ENCODE measurements around the gene MALAT1. TPM values are rescaled to one million over a fixed set of nuclear protein-coding genes. Genes with fewer than 3 reads are reported as not detected.

The MALAT1 gene
- total and polyA plus RNA-seq, 2 of the 13 experiments (the other 11 are each of a cell fraction or from before 2014, with no cell fraction given) = 143 to 1,237 TPM

DNA sequence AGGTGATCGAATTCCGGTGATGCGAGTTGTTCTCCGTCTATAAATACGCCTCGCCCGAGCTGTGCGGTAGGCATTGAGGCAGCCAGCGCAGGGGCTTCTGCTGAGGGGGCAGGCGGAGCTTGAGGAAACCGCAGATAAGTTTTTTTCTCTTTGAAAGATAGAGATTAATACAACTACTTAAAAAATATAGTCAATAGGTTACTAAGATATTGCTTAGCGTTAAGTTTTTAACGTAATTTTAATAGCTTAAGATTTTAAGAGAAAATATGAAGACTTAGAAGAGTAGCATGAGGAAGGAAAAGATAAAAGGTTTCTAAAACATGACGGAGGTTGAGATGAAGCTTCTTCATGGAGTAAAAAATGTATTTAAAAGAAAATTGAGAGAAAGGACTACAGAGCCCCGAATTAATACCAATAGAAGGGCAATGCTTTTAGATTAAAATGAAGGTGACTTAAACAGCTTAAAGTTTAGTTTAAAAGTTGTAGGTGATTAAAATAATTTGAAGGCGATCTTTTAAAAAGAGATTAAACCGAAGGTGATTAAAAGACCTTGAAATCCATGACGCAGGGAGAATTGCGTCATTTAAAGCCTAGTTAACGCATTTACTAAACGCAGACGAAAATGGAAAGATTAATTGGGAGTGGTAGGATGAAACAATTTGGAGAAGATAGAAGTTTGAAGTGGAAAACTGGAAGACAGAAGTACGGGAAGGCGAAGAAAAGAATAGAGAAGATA, at the start of gene MALAT1 (continued):
- no peak for TF ChIP-seq ZNF17 (CRISPR knock-in tag; IDR thresholded peaks at IDR 0.05)
- no peak for TF ChIP-seq RBAK (CRISPR knock-in tag; IDR thresholded peaks at IDR 0.05)
- TF ChIP-seq ZNF260 (CRISPR knock-in tag; IDR thresholded peaks at IDR 0.05; ENCODE audit: borderline replicate concordance, low read depth) = no peak
- no peak for TF ChIP-seq ZFX (CRISPR knock-in tag; IDR thresholded peaks at IDR 0.05; ENCODE audit: low read depth)
- peak; percentile 98 to 100 for TF ChIP-seq POLR2A (IDR thresholded peaks at IDR 0.05; ENCODE audit: insufficient read depth in 1 of 2, low read depth in 2 of 2, low read length in 2 of 2)
- peak; percentile 48; the same call in 1 of the 2 replicates for TF ChIP-seq ZNF362 (CRISPR knock-in tag; IDR thresholded peaks at IDR 0.05; ENCODE audit: borderline replicate concordance)
- TF ChIP-seq ZMAT3 (CRISPR knock-in tag; conservative IDR thresholded peaks at IDR 0.05) = peak; percentile 95
- peak; percentile 80 for TF ChIP-seq KMT2B (CRISPR knock-in tag; IDR thresholded peaks at IDR 0.05)
- TF ChIP-seq POLR2G (IDR thresholded peaks at IDR 0.05; ENCODE audit: low read depth, low read length) = peak; percentile 100
- TF ChIP-seq, protein P1, sequence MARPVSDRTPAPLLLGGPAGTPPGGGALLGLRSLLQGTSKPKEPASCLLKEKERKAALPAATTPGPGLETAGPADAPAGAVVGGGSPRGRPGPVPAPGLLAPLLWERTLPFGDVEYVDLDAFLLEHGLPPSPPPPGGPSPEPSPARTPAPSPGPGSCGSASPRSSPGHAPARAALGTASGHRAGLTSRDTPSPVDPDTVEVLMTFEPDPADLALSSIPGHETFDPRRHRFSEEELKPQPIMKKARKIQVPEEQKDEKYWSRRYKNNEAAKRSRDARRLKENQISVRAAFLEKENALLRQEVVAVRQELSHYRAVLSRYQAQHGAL (CRISPR knock-in tag; IDR thresholded peaks at IDR 0.05; ENCODE audit: not compliant biosample characterization) = no peak
- TF ChIP-seq ZFP90 (CRISPR knock-in tag; IDR thresholded peaks at IDR 0.05; ENCODE audit: borderline replicate concordance) = peak; percentile 10; the same call in 1 of the 2 replicates
- no peak for TF ChIP-seq AKAP8 (CRISPR knock-in tag; IDR thresholded peaks at IDR 0.05)
- TF ChIP-seq MIXL1 (CRISPR knock-in tag; IDR thresholded peaks at IDR 0.05) = peak; percentile 92
- no peak for TF ChIP-seq ZBTB34 (CRISPR knock-in tag; IDR thresholded peaks at IDR 0.05)
- peak; percentile 33; the same call in 1 of the 2 replicates for TF ChIP-seq ZBTB1 (CRISPR knock-in tag; IDR thresholded peaks at IDR 0.05; ENCODE audit: borderline replicate concordance)
- no peak for TF ChIP-seq FOXJ3 (CRISPR knock-in tag; IDR thresholded peaks at IDR 0.05; ENCODE audit: borderline replicate concordance)
- peak; percentile 99 for TF ChIP-seq ZBTB38 (CRISPR knock-in tag; IDR thresholded peaks at IDR 0.05)
- TF ChIP-seq, protein P2, sequence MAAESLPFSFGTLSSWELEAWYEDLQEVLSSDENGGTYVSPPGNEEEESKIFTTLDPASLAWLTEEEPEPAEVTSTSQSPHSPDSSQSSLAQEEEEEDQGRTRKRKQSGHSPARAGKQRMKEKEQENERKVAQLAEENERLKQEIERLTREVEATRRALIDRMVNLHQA (CRISPR knock-in tag; IDR thresholded peaks at IDR 0.05) = no peak
- TF ChIP-seq ZNF431 (CRISPR knock-in tag; IDR thresholded peaks at IDR 0.05; ENCODE audit: borderline replicate concordance, low read depth) = 0 out of 2 replicates have a peak, but pooled peaks have one; percentile 59
- TF ChIP-seq PHF20 (CRISPR knock-in tag; IDR thresholded peaks at IDR 0.05) = 0 out of 2 replicates have a peak, but pooled peaks have one; percentile 44
- no peak for TF ChIP-seq ZNF570 (CRISPR knock-in tag; IDR thresholded peaks at IDR 0.05; ENCODE audit: borderline replicate concordance)
- no peak for TF ChIP-seq ZNF207 (IDR thresholded peaks at IDR 0.05; ENCODE audit: borderline replicate concordance)
- peak; percentile 80; the same call in 1 of the 2 replicates for TF ChIP-seq ATF1 (CRISPR knock-in tag; IDR thresholded peaks at IDR 0.05)
- TF ChIP-seq CBX5 (CRISPR knock-in tag; IDR thresholded peaks at IDR 0.05; ENCODE audit: borderline replicate concordance) = peak; percentile 94; the same call in 1 of the 2 replicates
- TF ChIP-seq, protein P3, sequence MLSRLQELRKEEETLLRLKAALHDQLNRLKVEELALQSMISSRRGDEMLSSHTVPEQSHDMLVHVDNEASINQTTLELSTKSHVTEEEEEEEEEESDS (CRISPR knock-in tag; IDR thresholded peaks at IDR 0.05; ENCODE audit: borderline replicate concordance) = 0 out of 2 replicates have a peak, but pooled peaks have one; percentile 70
- no peak for TF ChIP-seq ZNF333 (CRISPR knock-in tag; IDR thresholded peaks at IDR 0.05; ENCODE audit: borderline replicate concordance)
- no peak for TF ChIP-seq ZNF484 (CRISPR knock-in tag; IDR thresholded peaks at IDR 0.05; ENCODE audit: borderline replicate concordance, low read depth)

Measured in HepG2 (cell line).